ENCODE measurements around the gene PLK1.

- TF ChIP-seq CTCF (IDR thresholded peaks at IDR 0.05) (no peak), POLR2A (IDR thresholded peaks at IDR 0.05) (no peak)
Observed at GRCh38 chr16:23728112-23728477, 49.4 kb downstream of the PLK1 start.

Measured in lower leg skin (tissue), 3 donors.